ENCODE results near the gene SACM1L.

Gene SACM1L

DNA sequence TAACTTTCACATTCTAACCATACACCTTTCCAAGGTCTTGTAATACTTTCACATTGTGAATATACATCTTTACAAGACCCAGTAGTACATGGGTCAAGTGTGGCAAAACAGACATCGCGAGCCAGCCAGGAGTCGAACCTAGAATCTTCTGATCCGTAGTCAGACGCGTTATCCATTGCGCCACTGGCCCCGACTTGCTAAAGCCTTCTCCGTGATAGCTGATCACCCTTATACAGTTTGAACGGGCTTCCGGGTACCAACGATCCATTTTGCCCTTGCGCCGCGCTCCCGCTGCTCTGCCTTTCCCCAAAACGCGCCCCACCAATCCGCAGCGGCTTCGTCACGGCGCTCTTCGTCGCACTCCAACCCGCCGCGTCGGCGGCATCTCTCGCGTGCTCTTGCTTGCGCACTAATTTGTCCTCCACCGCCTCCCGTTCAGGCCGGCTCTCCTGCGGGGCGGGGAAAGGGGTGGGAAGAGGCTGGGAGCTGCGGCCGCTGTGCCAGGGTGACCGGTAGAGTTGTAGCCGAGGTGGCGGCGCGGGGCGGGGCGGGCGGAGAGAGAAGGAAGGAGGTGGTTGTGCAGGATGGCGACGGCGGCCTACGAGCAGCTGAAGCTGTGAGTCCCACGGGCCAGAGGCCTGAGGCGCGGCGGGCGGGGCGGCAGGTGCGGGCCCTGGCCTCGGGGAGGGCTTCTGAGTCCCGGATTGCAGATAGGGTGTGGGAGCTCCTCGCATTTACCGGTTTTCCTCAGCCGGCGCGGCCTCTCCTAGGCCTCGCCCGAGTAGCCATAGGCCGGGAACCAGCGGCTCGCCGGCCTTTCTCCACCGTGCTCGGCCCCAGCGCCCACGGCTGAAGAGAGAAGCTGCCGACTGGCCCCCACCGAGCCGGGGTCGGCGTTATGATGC lies at the start of gene SACM1L:
TSS of gene SACM1L (plus strand) at position 515 of the 905 bp plus-strand sequence. CDS start at position 585, 70 bp downstream.
- H3K36me3 ChIP-seq (ENCODE audit: control insufficient read depth in 1 of 2, insufficient read depth in 2 of 2, low read length in 2 of 2), result peaks cover 4% of the 10 kb centered on the region in 2 donors
- H3K4me3 ChIP-seq (ENCODE audit: low read depth in 1 of 2, low read length in 2 of 2), result peak within 1 kb of the TSS; percentile 90 to 92
- no peaks in the 10 kb centered on the region for H3K27me3 ChIP-seq (ENCODE audit: low read depth, low read length)
- H3K4me1 ChIP-seq (ENCODE audit: control insufficient read depth in 1 of 2, insufficient read depth in 2 of 2, low read length in 2 of 2), result peaks cover 0 to 34% of the 10 kb centered on the region in 2 donors
- H3K27ac ChIP-seq (ENCODE audit: low read length), result peak within 1 kb of the TSS; percentile 87
- no peaks in the 10 kb centered on the region for H3K9me3 ChIP-seq (ENCODE audit: control insufficient read depth in 1 of 2, low read length in 2 of 2)

- Histone ChIP-seq H3K4me1 (ENCODE audit: control insufficient read depth in 1 of 2, insufficient read depth in 2 of 2, low read length in 2 of 2) (peaks cover 0 to 9% of the 10 kb centered on the region in 2 donors), H3K9me3 (ENCODE audit: control insufficient read depth in 1 of 2, low read length in 2 of 2) (no peaks in the 10 kb centered on the region), H3K27ac (ENCODE audit: low read length) (no peak overlapping the region), H3K4me3 (ENCODE audit: low read depth in 1 of 2, low read length in 2 of 2) (no peak overlapping the region), H3K36me3 (ENCODE audit: control insufficient read depth in 1 of 2, insufficient read depth in 2 of 2, low read length in 2 of 2) (peaks cover 15 to 18% of the 10 kb centered on the region in 2 donors), H3K27me3 (ENCODE audit: low read depth, low read length) (no peaks in the 10 kb centered on the region)
Measured at GRCh38 chr3:45640091-45640507, 49.1 kb upstream of the SACM1L start.

DNA sequence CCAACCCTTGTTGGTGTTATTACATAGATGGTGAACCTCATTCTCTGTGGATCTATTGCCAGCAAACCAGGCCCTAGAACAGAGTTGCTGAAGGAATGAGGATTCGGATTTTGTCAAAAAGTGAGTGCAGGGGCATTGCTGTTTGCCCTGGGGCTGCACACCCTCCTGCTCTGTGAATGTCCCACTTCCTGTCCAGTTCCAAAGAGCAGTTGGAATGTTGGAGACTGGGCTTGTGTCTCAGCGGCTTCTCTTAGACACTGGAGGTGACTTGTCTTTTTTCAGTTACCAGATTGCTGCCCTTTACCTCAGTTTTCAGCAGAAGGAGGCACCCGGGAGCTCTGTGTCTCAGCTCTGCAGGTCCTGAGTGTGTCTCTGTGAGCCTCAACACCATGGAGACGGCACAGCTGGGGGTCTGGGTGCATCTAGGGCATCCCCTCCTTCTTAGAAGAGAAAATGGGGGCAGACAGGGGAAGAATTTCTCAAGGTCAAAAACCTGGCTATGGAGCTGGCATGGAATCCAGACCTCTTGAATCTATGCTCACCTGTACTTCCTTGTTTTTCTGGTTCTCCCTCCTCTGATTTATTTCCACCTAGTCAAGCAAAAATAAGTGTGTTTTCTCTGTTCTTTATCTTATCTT lies 48.4 kb upstream of the SACM1L start:
- Histone ChIP-seq H3K9me3 (ENCODE audit: control insufficient read depth in 1 of 2, low read length in 2 of 2) (no peaks in the 10 kb centered on the region), H3K4me1 (ENCODE audit: control insufficient read depth in 1 of 2, insufficient read depth in 2 of 2, low read length in 2 of 2) (peaks cover 0 to 9% of the 10 kb centered on the region in 2 donors), H3K4me3 (ENCODE audit: low read depth in 1 of 2, low read length in 2 of 2) (no peak overlapping the region), H3K36me3 (ENCODE audit: control insufficient read depth in 1 of 2, insufficient read depth in 2 of 2, low read length in 2 of 2) (peaks cover 15 to 18% of the 10 kb centered on the region in 2 donors), H3K27me3 (ENCODE audit: low read depth, low read length) (no peaks in the 10 kb centered on the region), H3K27ac (ENCODE audit: low read length) (peak overlapping the region; percentile 58)

GRCh38 chr3:45641756-45642155 lies 47.4 kb upstream of the SACM1L start:
- Histone ChIP-seq H3K27me3 (ENCODE audit: low read depth, low read length) (no peaks in the 10 kb centered on the region), H3K4me3 (ENCODE audit: low read depth in 1 of 2, low read length in 2 of 2) (no peak overlapping the region), H3K9me3 (ENCODE audit: control insufficient read depth in 1 of 2, low read length in 2 of 2) (no peaks in the 10 kb centered on the region), H3K4me1 (ENCODE audit: control insufficient read depth in 1 of 2, insufficient read depth in 2 of 2, low read length in 2 of 2) (peaks cover 0 to 16% of the 10 kb centered on the region in 2 donors), H3K36me3 (ENCODE audit: control insufficient read depth in 1 of 2, insufficient read depth in 2 of 2, low read length in 2 of 2) (peaks cover 8 to 9% of the 10 kb centered on the region in 2 donors), H3K27ac (ENCODE audit: low read length) (no peak overlapping the region)

GRCh38 chr3:45642731-45643152 lies 46.5 kb upstream of the SACM1L start:
- no peaks in the 10 kb centered on the region for H3K27me3 ChIP-seq (ENCODE audit: low read depth, low read length)
- no peak overlapping the region for H3K27ac ChIP-seq (ENCODE audit: low read length)
- peaks cover 6 to 9% of the 10 kb centered on the region in 2 donors for H3K36me3 ChIP-seq (ENCODE audit: control insufficient read depth in 1 of 2, insufficient read depth in 2 of 2, low read length in 2 of 2)
- H3K4me1 ChIP-seq (ENCODE audit: control insufficient read depth in 1 of 2, insufficient read depth in 2 of 2, low read length in 2 of 2), result peaks cover 5 to 20% of the 10 kb centered on the region in 2 donors
- H3K4me3 ChIP-seq (ENCODE audit: low read depth in 1 of 2, low read length in 2 of 2), result no peak overlapping the region
- H3K9me3 ChIP-seq (ENCODE audit: control insufficient read depth in 1 of 2, low read length in 2 of 2), result no peaks in the 10 kb centered on the region

GRCh38 chr3:45644063-45644790 lies 45.0 kb upstream of the SACM1L start:
- Histone ChIP-seq H3K4me3 (ENCODE audit: low read depth in 1 of 2, low read length in 2 of 2) (no peak overlapping the region), H3K27me3 (ENCODE audit: low read depth, low read length) (no peaks in the 10 kb centered on the region), H3K4me1 (ENCODE audit: control insufficient read depth in 1 of 2, insufficient read depth in 2 of 2, low read length in 2 of 2) (peaks cover 5 to 20% of the 10 kb centered on the region in 2 donors), H3K36me3 (ENCODE audit: control insufficient read depth in 1 of 2, insufficient read depth in 2 of 2, low read length in 2 of 2) (peaks cover 2 to 6% of the 10 kb centered on the region in 2 donors), H3K27ac (ENCODE audit: low read length) (peak overlapping the region; percentile 45), H3K9me3 (ENCODE audit: control insufficient read depth in 1 of 2, low read length in 2 of 2) (no peaks in the 10 kb centered on the region)

GRCh38 chr3:45644791-45645201 lies 44.4 kb upstream of the SACM1L start:
- H3K4me3 ChIP-seq (ENCODE audit: low read depth in 1 of 2, low read length in 2 of 2), result no peak overlapping the region
- no peaks in the 10 kb centered on the region for H3K27me3 ChIP-seq (ENCODE audit: low read depth, low read length)
- H3K36me3 ChIP-seq (ENCODE audit: control insufficient read depth in 1 of 2, insufficient read depth in 2 of 2, low read length in 2 of 2), result peaks cover 0 to 6% of the 10 kb centered on the region in 2 donors
- peak overlapping the region; percentile 45 for H3K27ac ChIP-seq (ENCODE audit: low read length)
- no peaks in the 10 kb centered on the region for H3K9me3 ChIP-seq (ENCODE audit: control insufficient read depth in 1 of 2, low read length in 2 of 2)
- H3K4me1 ChIP-seq (ENCODE audit: control insufficient read depth in 1 of 2, insufficient read depth in 2 of 2, low read length in 2 of 2), result peaks cover 5 to 20% of the 10 kb centered on the region in 2 donors

DNA sequence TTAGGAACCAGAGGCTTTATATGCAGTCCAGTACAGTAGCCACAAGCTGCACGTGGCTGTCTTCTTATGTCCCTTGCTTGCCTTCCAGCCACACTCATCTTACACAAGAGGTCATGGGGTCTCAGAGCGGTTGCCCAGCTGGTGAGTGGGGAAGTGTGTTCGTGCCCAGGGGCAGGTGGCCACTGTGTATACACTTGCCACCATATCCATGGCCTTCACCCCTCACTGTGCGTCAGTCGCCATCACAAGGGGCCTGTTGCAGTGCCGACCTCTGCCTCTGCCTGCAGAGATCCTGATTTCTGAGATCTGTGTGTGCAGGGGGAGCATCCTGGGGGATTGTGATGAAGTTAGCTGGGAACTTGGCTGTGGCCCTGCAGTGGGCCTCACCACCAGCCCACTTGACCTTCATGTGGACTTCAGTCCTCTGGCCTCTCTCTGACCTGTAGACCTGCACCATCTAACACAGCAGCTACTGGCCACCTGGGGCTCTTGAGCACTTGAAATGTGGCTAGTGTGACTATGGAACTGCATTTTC lies 43.1 kb upstream of the SACM1L start:
- H3K4me1 ChIP-seq (ENCODE audit: control insufficient read depth in 1 of 2, insufficient read depth in 2 of 2, low read length in 2 of 2), result peaks cover 5 to 20% of the 10 kb centered on the region in 2 donors
- H3K4me3 ChIP-seq (ENCODE audit: low read depth in 1 of 2, low read length in 2 of 2), result no peak overlapping the region
- H3K36me3 ChIP-seq (ENCODE audit: control insufficient read depth in 1 of 2, insufficient read depth in 2 of 2, low read length in 2 of 2), result no peaks in the 10 kb centered on the region
- H3K27ac ChIP-seq (ENCODE audit: low read length), result no peak overlapping the region
- H3K27me3 ChIP-seq (ENCODE audit: low read depth, low read length), result no peaks in the 10 kb centered on the region
- H3K9me3 ChIP-seq (ENCODE audit: control insufficient read depth in 1 of 2, low read length in 2 of 2), result no peaks in the 10 kb centered on the region

DNA sequence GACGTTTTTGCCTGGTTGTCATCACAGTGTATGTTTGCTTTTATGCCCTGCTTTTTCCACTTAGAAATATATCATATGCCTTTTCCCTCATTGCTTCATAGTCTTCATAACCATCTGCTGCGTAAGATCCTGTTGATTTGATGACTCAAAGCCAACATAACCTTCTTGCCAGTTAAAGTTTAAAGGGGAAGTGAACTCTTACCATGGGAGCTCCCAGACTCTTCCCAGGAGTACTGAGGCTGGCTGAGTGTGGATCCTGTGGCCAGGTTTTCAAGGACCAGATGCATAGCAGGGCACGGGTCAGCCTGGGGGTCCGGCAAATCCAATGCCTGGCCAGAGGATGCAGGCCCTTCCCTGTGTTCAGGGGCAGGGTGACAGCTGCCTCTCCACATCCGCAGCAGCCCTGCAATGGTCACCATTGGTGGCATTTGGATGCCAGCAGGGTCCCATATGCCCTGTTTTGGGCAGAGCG lies 42.0 kb upstream of the SACM1L start:
- Histone ChIP-seq H3K9me3 (ENCODE audit: control insufficient read depth in 1 of 2, low read length in 2 of 2) (no peaks in the 10 kb centered on the region), H3K4me1 (ENCODE audit: control insufficient read depth in 1 of 2, insufficient read depth in 2 of 2, low read length in 2 of 2) (peaks cover 5 to 20% of the 10 kb centered on the region in 2 donors), H3K27ac (ENCODE audit: low read length) (peak overlapping the region; percentile 58), H3K4me3 (ENCODE audit: low read depth in 1 of 2, low read length in 2 of 2) (no peak overlapping the region), H3K27me3 (ENCODE audit: low read depth, low read length) (no peaks in the 10 kb centered on the region), H3K36me3 (ENCODE audit: control insufficient read depth in 1 of 2, insufficient read depth in 2 of 2, low read length in 2 of 2) (no peaks in the 10 kb centered on the region)

- H3K4me3 ChIP-seq (ENCODE audit: low read depth in 1 of 2, low read length in 2 of 2), result no peak overlapping the region
- H3K4me1 ChIP-seq (ENCODE audit: control insufficient read depth in 1 of 2, insufficient read depth in 2 of 2, low read length in 2 of 2), result peaks cover 0 to 11% of the 10 kb centered on the region in 2 donors
- no peaks in the 10 kb centered on the region for H3K27me3 ChIP-seq (ENCODE audit: low read depth, low read length)
- no peaks in the 10 kb centered on the region for H3K36me3 ChIP-seq (ENCODE audit: control insufficient read depth in 1 of 2, insufficient read depth in 2 of 2, low read length in 2 of 2)
- no peak overlapping the region for H3K27ac ChIP-seq (ENCODE audit: low read length)
- H3K9me3 ChIP-seq (ENCODE audit: control insufficient read depth in 1 of 2, low read length in 2 of 2), result no peaks in the 10 kb centered on the region
Measured at GRCh38 chr3:45653205-45653604, 36.0 kb upstream of the SACM1L start.
